HG02870 (cell line): ENCODE results near the gene HBM.
"Not testable (repeated sequence)": the region's sequence is repeated elsewhere in the genome, so short reads cannot be mapped to it uniquely, and the experiment has no call there.

Experiments
- ATAC-seq: cut with Tn5 transposase; IDR thresholded peaks from one replicate; pipeline ENCODE4 v1.9.1; 2021; ENCODE audit warnings: mild to moderate bottlenecking, moderate library complexity; ENCODE audit not compliant: unreplicated experiment

The HBM gene

DNA sequence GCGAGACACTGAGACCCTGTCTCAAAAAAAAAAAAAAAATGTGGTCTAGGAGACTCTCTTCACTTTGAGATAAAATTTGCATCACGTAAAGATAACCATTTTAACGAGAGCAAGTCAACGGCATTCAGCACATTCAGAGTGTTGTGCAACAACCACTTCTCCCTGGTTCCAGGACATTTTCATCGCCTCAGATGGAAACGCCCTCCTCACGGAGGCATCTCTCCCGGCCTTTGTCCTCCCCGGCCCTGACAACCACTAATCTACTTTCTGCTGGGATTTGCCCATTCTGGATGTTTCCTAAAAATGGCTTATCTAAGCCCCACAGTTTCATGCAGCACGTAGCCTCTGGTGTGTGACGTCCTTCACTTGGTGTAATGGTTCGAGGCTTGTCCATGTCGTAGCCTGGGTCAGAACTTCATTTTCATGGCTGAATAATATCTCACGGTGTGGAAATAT lies 21.0 kb upstream of the HBM start:
- ATAC-seq: no peak

DNA sequence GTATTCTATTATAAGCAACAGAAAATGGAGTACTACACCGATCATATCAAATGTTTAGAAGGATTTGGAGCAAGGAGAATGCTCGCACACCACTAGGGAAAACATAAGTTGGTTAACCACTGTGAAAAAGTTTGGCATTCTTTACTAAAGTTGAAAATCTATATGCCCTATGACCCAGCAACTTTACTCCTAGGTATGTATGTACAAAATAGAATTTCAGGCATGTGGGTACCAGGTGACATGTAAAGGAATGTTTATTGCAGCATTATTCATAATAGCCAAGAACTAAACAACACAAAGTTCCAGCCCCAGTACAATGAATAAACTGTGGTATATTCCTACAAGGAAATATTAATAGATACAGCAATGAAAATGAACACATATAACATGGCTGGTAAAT lies 19.1 kb upstream of the HBM start:
- ATAC-seq: no peak

DNA sequence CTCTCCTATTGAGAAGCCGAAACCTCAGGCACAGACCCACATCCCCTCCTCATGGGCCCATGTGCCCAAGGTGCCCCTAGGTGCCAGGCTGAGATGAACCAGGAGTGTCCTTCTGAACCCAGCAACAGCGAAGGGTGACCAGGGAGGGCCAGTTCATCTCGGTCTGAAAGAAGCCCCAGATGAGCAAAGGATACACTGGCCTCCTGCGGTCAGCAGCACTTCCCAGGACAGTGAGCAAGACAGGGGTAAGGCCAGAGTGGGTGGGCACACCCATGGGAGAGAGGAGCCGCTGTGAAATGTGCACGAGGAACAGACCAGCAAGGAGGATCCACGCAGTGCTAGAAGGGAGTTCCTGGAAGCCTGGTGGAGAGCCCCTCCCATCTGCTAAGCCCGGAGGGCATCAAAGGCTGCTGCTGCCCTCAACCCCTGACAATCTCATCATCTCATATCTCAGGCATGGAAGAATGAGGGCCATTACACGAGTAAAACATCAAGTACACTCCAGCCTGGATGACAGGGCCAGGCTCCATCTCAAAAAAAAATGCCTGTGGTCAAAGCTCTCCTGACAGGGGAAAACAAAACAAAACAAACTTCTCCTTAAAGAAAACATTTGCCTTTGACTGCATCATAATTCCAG lies 16.6 kb upstream of the HBM start:
- no peak for ATAC-seq

DNA sequence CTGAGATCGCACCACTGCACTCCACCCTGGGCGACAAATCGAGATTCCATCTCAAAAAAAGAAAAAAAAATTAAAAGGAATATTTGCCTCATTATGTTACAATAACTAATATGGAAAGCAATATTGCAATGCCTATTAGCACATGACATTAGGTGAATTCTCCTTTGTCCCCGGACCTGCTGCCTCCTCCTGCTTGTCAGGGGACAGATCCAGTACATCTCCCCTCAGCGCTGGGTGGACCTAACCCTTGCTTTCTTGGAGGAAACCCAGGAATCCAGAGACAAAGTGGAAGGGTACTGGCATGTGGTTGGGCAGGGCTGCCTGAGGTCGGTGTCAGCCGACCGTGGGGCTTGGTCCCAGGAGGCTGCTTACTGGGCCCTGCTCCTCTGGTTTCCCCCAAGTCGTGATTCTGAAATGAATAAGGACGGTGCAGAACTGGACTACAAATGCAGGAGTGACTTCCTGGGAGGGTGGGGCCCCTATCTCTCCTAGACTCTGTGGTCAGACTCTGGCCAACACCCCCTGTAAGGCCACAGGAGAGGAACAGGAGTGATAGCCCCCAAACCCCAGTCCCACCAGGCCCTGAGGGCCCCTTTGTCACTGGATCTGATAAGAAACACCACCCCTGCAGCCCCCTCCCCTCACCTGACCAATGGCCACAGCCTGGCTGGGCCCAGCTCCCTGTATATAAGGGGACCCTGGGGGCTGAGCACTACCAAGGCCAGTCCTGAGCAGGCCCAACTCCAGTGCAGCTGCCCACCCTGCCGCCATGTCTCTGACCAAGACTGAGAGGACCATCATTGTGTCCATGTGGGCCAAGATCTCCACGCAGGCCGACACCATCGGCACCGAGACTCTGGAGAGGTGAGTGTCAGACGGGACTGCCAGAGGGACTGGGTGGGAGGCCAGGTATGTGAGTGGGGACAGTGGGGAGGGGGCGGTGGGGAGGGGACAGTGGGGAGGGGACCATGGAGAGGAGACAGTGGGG lies 13.3 kb upstream of the HBM start, which contains the start of gene HBZ:
TSS of gene HBZ (plus strand) at position 504 of the 988 bp plus-strand sequence. CDS start at position 770, 266 bp downstream.
- no peak for ATAC-seq

DNA sequence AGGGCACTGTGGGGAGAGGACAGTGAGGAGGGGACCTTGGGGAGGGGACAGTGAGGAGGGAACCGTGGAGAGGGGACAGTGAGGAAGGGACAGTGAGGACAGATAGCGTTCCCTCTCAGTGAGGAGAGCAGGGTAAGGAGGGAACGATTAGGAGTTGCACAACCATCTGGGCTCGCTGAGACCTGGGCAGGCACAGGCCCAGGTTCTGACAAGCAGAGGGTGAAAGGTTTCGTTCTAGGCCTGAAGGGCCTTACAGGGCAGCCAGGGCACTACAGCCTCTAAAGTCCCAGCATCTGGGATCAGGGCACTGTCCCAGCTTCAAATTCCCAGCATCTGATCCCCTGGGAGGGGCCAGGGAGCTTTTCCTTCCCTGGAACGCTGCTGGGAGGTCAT lies 12.7 kb upstream of the HBM start:
- not testable (repeated sequence) for ATAC-seq

DNA sequence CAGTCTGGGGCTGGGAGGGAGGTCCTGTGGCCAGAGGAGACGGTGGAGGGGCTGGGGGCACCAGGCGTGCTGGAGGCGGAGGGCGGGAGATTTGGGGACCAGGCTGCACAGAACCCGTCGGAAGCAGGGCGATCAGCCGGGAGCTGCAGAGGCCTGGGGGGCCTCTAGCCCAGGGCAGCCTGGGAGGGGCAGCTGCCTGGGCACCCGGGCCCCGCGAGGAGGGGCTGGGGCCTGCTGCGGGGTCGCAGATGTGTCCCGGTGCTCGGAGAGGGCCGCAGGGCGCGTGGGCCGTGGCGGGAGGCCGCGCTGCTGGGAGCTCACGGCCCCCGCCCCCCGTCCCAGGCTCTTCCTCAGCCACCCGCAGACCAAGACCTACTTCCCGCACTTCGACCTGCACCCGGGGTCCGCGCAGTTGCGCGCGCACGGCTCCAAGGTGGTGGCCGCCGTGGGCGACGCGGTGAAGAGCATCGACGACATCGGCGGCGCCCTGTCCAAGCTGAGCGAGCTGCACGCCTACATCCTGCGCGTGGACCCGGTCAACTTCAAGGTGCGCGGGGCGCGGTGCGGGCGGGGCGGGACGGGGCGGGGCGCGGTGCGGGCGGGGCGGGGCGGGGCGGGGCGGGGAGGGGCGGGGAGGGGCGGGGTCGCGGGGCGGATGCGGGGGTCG lies 12.1 kb upstream of the HBM start:
- not testable (repeated sequence) for ATAC-seq

DNA sequence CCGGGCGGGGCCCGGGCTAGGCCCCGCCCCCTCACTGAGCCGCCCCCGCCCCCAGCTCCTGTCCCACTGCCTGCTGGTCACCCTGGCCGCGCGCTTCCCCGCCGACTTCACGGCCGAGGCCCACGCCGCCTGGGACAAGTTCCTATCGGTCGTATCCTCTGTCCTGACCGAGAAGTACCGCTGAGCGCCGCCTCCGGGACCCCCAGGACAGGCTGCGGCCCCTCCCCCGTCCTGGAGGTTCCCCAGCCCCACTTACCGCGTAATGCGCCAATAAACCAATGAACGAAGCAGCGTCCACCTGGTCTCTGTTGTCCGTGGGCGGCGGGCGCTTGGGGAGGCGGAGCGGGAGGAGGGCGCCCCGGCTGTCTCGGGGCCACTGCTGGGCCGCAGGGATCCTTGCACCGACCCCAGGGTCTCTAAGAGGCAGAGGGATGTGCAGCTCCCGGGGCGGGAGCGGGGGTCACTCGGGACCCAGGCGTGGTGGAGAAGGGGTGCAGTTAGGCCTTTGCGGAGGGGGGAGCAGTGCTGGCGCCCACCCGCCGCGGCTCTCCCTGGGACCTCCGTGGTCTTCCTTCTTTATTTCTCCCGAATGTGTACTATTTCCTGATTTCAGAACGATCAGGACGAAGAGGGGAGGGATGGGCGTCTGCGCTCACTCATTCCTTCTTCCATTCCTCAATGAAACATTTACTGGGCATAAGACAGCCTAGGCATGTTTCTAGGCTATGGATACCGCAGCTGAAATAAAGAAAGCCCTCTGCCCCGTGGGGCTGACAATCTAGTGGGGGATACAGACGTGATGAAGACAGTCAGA lies 11.4 kb upstream of the HBM start:
- ATAC-seq: no peak

DNA sequence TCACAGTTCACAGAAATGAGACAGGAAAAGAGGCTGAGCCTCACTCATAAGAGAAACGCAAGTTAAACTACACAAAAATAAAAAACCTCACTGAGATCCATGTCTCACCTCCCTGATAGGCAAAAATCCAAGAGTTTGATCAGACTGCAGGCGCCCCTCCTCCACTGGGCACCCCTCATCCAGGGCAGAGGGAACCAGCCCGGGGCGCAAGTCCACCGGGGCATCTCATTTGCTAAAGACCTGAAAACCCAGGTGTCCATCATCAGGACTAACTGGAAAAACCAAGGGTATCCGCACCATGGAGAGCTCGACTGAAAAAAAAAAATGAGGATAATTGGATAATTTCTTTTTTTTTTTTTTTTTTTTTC lies 10.8 kb upstream of the HBM start:
- ATAC-seq: no peak

DNA sequence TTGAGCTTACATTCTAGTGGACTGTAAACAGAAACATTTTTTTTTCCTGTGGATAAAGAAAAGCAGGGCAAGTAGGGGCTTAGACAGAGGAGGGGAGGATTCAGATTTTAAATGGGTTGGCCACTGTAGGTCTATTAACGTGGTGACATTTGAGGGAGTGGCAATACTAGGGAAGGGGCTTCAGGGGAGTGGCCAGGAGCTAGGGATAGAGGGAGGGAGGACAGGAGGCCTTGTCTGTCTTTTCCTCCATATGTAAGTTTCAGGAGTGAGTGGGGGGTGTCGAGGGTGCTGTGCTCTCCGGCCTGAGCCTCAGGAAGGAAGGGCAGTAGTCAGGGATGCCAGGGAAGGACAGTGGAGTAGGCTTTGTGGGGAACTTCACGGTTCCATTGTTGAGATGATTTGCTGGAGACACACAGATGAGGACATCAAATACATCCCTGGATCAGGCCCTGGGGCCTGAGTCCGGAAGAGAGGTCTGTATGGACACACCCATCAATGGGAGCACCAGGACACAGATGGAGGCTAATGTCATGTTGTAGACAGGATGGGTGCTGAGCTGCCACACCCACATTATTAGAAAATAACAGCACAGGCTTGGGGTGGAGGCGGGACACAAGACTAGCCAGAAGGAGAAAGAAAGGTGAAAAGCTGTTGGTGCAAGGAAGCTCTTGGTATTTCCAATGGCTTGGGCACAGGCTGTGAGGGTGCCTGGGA lies 6.5 kb upstream of the HBM start:
- no peak for ATAC-seq

DNA sequence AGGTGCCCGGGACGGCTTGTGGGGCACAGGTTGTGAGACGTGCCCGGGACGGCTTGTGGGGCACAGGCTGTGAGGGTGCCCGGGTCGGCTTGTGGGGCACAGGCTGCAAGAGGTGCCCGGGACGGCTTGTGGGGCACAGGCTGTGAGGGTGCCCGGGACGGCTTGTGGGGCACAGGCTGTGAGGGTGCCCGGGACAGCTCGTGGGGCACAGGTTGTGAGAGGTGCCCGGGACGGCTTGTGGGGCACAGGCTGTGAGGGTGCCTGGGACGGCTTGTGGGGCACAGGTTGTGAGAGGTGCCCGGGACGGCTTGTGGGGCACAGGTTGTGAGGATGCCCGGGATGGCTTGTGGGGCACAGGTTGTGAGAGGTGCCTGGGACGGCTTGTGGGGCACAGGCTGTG lies 5.5 kb upstream of the HBM start:
- not testable (repeated sequence) for ATAC-seq

DNA sequence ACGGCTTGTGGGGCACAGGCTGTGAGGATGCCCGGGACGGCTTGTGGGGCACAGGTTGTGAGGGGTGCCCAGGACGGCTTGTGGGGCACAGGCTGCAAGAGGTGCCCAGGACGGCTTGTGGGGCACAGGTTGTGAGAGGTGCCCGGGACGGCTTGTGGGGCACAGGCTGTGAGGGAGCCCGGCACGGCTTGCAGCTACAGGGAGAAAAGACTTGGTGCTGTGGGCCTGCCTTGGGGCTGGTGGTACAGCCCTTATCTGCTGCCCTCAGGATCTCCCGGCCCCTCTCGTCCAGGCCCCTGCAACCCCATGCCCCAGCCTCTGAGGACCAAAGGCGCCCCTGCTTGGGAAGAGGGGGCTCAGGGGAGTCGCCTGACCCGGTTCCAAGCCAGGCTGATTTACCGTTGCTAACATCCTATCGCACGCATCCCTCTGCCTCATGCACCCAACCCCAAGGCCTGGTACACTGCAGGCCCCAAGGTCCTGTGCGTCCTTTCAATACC lies 5.0 kb upstream of the HBM start:
- no peak for ATAC-seq

DNA sequence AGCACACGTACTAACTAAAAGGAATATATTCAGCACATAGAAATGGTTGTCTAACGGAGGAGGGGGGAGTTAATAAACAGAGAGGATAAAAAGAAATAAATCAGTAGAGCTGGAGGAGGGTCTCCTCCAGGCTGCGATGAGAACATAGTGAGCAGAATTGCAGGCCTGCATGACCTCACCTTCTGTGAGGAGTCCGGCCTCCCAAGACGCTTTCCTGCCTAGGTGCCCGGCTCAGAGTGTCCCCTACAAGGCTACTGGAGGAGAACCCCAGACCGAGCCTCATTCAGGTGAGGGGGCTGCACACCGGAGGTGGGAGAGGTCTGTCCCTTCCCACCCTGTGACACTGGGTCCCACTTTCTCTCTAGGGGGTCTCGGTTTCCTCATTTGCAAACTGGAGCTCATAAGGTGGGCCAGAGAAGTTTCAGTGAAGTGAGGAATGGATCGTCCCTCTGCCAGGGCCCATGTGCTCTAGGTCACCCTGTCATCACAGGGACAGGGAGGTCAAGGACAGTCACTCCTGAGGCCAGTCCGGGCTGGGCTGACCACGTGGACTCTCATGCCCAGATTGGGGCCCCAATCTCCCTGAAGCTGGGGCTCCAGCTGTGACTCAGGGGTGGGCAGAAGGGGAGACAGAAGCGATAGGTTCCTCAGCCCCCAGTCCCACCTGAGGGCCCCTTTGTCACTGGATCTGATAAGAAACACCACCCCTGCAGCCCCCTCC lies 3.3 kb upstream of the HBM start:
- ATAC-seq: no peak

DNA sequence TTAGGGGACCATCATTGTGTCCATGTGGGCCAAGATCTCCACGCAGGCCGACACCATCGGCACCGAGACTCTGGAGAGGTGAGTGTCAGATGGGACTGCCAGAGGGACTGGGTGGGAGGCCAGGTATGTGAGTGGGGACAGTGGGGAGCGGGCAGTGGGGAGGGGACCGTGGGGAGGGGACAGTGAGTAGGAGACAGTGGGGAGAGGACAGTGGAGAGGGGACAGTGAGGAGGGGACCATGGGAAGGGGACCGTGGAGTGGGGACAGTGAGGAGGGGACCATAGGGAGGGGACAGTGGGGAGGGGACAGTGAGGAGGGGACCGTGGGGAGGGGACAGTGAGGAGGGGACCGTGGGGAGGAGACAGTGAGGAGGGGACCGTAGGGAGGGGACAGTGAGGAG lies 2.6 kb upstream of the HBM start:
- not testable (repeated sequence) for ATAC-seq

DNA sequence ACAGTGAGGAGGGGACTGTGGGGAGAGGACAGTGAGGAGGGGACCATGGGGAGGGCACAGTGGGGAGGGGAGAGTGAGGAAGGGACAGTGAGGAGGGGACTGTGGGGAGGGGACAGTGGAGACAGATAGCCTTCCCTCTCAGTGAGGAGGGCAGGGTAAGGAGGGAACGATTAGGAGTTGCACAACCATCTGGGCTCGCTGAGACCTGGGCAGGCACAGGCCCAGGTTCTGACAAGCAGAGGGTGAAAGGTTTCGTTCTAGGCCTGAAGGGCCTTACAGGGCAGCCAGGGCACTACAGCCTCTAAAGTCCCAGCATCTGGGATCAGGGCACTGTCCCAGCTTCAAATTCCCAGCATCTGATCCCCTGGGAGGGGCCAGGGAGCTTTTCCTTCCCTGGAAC lies 2.1 kb upstream of the HBM start:
- ATAC-seq: not testable (repeated sequence)

DNA sequence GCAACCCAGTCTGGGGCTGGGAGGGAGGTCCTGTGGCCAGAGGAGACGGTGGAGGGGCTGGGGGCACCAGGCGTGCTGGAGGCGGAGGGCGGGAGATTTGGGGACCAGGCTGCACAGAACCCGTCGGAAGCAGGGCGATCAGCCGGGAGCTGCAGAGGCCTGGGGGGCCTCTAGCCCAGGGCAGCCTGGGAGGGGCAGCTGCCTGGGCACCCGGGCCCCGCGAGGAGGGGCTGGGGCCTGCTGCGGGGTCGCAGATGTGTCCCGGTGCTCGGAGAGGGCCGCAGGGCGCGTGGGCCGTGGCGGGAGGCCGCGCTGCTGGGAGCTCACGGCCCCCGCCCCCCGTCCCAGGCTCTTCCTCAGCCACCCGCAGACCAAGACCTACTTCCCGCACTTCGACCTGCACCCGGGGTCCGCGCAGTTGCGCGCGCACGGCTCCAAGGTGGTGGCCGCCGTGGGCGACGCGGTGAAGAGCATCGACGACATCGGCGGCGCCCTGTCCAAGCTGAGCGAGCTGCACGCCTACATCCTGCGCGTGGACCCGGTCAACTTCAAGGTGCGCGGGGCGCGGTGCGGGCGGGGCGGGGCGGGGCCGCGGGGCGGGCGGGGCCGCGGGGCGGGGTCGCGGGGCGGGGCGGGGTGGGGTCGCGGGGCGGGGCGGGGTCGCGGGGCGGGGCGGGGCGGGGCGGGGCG lies 1.5 kb upstream of the HBM start:
- not testable (repeated sequence) for ATAC-seq

DNA sequence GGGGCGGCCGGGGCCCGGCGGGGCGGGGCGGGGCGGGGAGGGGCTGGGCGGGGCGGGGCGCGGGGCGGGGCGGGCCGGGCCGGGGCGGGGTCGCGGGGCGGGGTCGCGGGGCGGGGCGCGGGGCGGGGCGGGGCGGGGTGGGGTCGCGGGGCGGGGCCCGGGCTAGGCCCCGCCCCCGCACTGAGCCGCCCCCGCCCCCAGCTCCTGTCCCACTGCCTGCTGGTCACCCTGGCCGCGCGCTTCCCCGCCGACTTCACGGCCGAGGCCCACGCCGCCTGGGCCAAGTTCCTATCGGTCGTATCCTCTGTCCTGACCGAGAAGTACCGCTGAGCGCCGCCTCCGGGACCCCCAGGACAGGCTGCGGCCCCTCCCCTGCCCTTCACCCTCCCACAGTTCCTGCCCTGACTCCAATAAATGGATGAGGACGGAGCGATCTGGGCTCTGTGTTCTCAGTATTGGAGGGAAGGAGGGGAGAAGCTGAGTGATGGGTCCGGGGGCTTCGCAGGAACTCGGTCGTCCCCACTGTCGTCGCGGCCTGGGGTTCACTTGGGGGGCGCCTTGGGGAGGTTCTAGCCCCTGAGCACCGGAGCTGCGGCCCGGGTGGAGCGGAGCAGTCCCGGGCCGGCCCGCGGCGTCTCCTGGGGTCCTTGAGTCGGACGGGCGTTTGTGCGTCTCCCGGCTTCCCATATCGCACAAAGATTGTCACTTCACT lies 795 bp upstream of the HBM start:
- no peak for ATAC-seq

DNA sequence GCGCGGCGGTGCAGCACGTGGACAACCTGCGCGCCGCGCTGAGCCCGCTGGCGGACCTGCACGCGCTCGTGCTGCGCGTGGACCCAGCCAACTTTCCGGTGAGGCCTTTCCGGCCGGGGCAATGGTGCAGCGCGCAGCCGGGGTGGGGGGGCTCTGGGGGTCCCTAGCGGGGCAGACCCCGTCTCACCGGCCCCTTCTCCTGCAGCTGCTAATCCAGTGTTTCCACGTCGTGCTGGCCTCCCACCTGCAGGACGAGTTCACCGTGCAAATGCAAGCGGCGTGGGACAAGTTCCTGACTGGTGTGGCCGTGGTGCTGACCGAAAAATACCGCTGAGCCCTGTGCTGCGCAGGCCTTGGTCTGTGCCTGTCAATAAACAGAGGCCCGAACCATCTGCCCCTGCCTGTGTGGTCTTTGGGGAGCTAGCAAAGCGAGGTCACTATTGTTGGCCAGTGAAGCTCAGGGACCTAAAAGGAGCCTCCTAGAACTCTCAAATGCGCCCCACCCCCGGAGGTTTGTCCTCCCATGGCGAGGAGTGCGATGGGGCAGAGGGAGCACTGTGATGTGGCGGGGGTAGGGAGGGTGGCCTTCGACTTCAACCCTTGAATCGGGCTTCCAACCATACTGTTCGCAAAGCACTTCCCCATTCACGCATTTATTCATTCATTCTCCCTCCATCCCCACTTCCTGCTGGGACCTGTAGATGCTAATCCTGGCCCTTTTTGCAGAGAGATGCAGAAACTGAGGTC lies 770 bp downstream of the HBM start:
- ATAC-seq: no peak
